Loucy (cell line): ENCODE data around the gene RERE.
A peak's percentile ranks its signal among the peaks of the same experiment; 100 is the strongest.
"Not testable (repeated sequence)": the region's sequence is repeated elsewhere in the genome, so short reads cannot be mapped to it uniquely, and the experiment has no call there.

Experiments used
- H2AFZ ChIP-seq: fragments of 200-600 bp; sonication (generic); 2 replicates; pipeline ENCODE4 v1.6.0; 2016; ENCODE audit warnings: antibody characterized with exemption, mild to moderate bottlenecking, low read length, moderate library complexity
- H3F3A ChIP-seq: fragments of 200-600 bp; 2 replicates; pipeline ENCODE4 v1.6.0; 2016; ENCODE audit warnings: antibody characterized with exemption, low read depth, mild to moderate bottlenecking
- H3K27me3 ChIP-seq: fragments of 200-600 bp; sonication (generic); 2 replicates; pipeline ENCODE4 v1.6.1; 2014; ENCODE audit warnings: low read length, mild to moderate bottlenecking; ENCODE audit not compliant: insufficient read depth, poor library complexity, severe bottlenecking
- H3K36me3 ChIP-seq: fragments of 200-600 bp; sonication (generic); 2 replicates; pipeline ENCODE4 v1.6.1; 2016; ENCODE audit warnings: low read length; ENCODE audit not compliant: insufficient read depth
- H3K4me1 ChIP-seq: fragments of 200-600 bp; sonication (generic); 2 replicates; pipeline ENCODE4 v1.5.1; 2014; ENCODE audit warnings: low read length, mild to moderate bottlenecking; ENCODE audit not compliant: insufficient read depth, poor library complexity, severe bottlenecking
- H3K4me2 ChIP-seq: fragments of 200-600 bp; sonication (generic); 2 replicates; pipeline ENCODE4 v1.6.0; 2014; ENCODE audit warnings: antibody characterized with exemption, low read length, low read depth, mild to moderate bottlenecking; ENCODE audit not compliant: poor library complexity, severe bottlenecking
- H3K4me3 ChIP-seq: fragments of 200-600 bp; sonication (generic); 2 replicates; pipeline ENCODE4 v1.5.1; 2014; ENCODE audit warnings: low read length, mild to moderate bottlenecking, mixed read lengths; ENCODE audit not compliant: poor library complexity, severe bottlenecking
- H3K79me2 ChIP-seq: fragments of 200-600 bp; sonication (generic); 2 replicates; pipeline ENCODE4 v1.6.1; 2014; ENCODE audit warnings: low read length; ENCODE audit not compliant: insufficient read depth
- H3K9ac ChIP-seq: fragments of 200-600 bp; sonication (generic); 2 replicates; pipeline ENCODE4 v1.6.0; 2014; ENCODE audit warnings: mild to moderate bottlenecking, low read depth, low read length, moderate library complexity; ENCODE audit not compliant: poor library complexity, severe bottlenecking
- H3K9me2 ChIP-seq: fragments of 200-600 bp; sonication (generic); replicated peaks from 2 replicates; pipeline ENCODE4 v1.6.1; 2016; ENCODE audit warnings: low read depth, low read length, mixed read lengths
- H3K9me3 ChIP-seq: fragments of 200-600 bp; sonication (generic); 2 replicates; pipeline ENCODE4 v1.6.1; 2014; ENCODE audit warnings: mild to moderate bottlenecking, antibody characterized with exemption, low read length, low read depth; ENCODE audit not compliant: insufficient read depth
- H4K20me1 ChIP-seq: fragments of 200-600 bp; sonication (generic); 2 replicates; pipeline ENCODE4 v1.6.0; 2014; ENCODE audit warnings: antibody characterized with exemption, low read length, mild to moderate bottlenecking; ENCODE audit not compliant: insufficient read depth, poor library complexity, severe bottlenecking
- CTCF ChIP-seq: fragments of 200-600 bp; sonication (generic); conservative IDR thresholded peaks from 2 replicates; pipeline ENCODE4 v1.5.1; 2014; ENCODE audit warnings: mild to moderate bottlenecking, antibody characterized with exemption, low read length
- EZH2phosphoT487 ChIP-seq: fragments of 200-600 bp; IDR thresholded peaks from 2 replicates; pipeline ENCODE4 v1.6.1; 2018; ENCODE audit warnings: antibody characterized with exemption, mild to moderate bottlenecking, moderate library complexity, borderline replicate concordance

The RERE gene

DNA sequence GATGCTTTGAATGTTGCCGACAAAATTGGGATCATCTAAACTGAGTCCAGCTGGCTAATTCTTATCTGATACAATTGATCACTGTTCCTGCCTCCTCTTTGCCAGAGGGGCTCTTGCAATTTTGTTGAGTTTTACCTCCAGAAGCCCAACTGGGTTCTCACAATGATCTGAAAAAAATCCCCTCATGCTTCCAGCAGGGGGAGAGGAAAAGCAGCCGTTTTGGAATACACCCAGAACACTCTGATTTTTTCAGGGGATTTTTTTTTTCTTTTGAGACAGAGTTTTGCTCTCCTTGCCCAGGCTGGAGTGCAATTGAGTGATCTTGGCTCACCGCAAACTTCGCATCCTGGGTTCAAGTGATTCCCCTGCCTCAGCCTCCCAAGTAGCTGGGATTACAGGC is 13.9 kb upstream of the RERE start:
- Histone ChIP-seq H3K9ac (no peak overlapping the region), H3K4me2 (no peak overlapping the region), H3K9me3 (no peaks in the 10 kb centered on the region), H3K4me1 (peaks cover 7% of the 10 kb centered on the region), H3K9me2 (no peaks in the 10 kb centered on the region), H2AFZ (0 out of 2 replicates have a peak overlapping the region, but pooled peaks have one; percentile 2), H4K20me1 (no peaks in the 10 kb centered on the region), H3K79me2 (no peaks in the 10 kb centered on the region), H3K4me3 (no peak overlapping the region), H3K36me3 (no peaks in the 10 kb centered on the region), H3K27me3 (no peaks in the 10 kb centered on the region), H3F3A (no peaks in the 10 kb centered on the region)
- TF ChIP-seq CTCF (peak; percentile 33; the same call in 1 of the 2 replicates), EZH2phosphoT487 (no peak)

DNA sequence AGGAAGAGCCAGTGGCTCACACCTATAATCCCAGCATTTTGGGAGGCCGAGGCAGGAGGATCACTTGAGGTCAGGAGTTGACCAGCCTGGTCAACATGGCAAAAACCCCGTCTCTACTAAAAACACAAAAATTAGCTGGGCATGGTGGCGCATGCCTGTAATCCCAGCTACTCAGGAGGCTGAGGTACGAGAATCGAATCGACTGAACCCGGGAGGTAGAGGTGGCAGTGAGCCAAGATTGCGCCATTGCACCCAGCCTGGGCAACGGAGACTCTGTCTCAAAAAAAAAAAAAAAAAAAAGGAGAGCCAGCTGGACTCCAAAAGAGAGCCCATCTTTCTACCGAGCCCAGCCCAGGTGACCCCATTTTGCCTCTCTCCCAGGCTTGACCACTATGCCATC is 13.3 kb upstream of the RERE start:
- H2AFZ ChIP-seq, H3K9me3 ChIP-seq, H3K36me3 ChIP-seq, H3K9ac ChIP-seq, H3K79me2 ChIP-seq, H3K27me3 ChIP-seq, H4K20me1 ChIP-seq, H3K4me2 ChIP-seq, H3K4me3 ChIP-seq, H3K4me1 ChIP-seq, H3K9me2 ChIP-seq, H3F3A ChIP-seq: not testable (repeated sequence)

DNA sequence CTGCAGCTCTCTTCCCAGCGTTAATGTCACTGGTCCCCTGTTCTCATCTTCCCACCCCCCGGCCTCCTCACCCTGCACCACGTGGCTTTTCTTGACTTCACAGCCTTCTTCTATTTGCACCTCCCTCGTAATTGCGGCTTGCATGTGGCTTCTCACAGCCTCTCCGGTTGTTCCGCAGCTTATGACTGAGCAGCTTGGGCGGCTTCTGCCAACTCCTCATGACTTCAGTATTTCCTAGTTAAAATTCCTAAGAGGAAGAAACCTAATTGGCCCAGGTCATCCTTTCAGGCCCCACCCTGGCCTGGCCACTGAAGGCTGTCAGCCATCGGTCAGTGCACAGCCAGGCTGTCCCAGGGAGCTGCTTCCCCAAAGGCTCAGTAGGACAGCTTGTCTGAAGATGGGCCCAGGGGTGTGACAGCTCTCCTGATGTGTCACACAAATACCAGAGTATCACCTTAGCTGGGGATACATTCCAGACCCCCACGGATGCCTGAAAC is 8.6 kb upstream of the RERE start:
- no peaks in the 10 kb centered on the region for H3K79me2 ChIP-seq
- no peak overlapping the region for H3K4me2 ChIP-seq
- H3K9me3 ChIP-seq: no peaks in the 10 kb centered on the region
- H3K4me3 ChIP-seq: no peak overlapping the region
- H3K4me1 ChIP-seq: peaks cover 20% of the 10 kb centered on the region
- H4K20me1 ChIP-seq: no peaks in the 10 kb centered on the region
- no peak overlapping the region for H3K9ac ChIP-seq
- H2AFZ ChIP-seq: no peak overlapping the region
- H3K27me3 ChIP-seq: no peaks in the 10 kb centered on the region
- TF ChIP-seq CTCF (no peak), EZH2phosphoT487 (no peak)
- H3F3A ChIP-seq: no peaks in the 10 kb centered on the region
- no peaks in the 10 kb centered on the region for H3K36me3 ChIP-seq
- no peaks in the 10 kb centered on the region for H3K9me2 ChIP-seq

DNA sequence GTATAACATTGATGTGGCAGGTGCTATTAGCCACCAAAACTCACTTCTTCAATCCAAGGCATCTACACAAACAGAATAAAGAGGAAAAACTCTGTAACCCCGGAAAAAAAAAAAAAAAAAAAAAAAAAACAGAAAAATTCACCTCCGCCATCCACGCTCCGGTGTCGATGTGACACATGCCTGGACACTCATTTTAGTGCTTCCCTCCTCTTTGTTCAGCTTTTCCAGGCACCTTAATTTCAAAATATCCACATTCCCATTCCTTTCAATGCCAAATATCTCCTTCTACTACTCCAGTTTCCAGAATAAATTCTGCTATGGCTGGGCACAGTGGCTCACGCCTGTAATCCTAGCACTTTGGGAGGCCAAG is 5.8 kb upstream of the RERE start:
- no peaks in the 10 kb centered on the region for H3K27me3 ChIP-seq
- H3K9me3 ChIP-seq: no peaks in the 10 kb centered on the region
- no peaks in the 10 kb centered on the region for H3K79me2 ChIP-seq
- TF ChIP-seq EZH2phosphoT487 (no peak), CTCF (no peak)
- no peaks in the 10 kb centered on the region for H3K9me2 ChIP-seq
- no peaks in the 10 kb centered on the region for H4K20me1 ChIP-seq
- no peak overlapping the region for H2AFZ ChIP-seq
- H3K4me2 ChIP-seq: no peak overlapping the region
- no peak overlapping the region for H3K9ac ChIP-seq
- no peak overlapping the region for H3K4me3 ChIP-seq
- H3K36me3 ChIP-seq: no peaks in the 10 kb centered on the region
- H3F3A ChIP-seq: 0 out of 2 replicates have a peak, but pooled peaks cover under 1% of the 10 kb centered on the region
- peaks cover 14% of the 10 kb centered on the region for H3K4me1 ChIP-seq
